Endometrial microvascular endothelial cells (primary cell): ENCODE results near the gene SPATA1. TPM values are rescaled to one million over a fixed set of nuclear protein-coding genes. Genes with fewer than 3 reads are reported as not detected.

Experiments used
- in situ Hi-C: cut with HindIII; loops from 2 replicates; pipeline ENCODE4 v1.10.0; 2017; ENCODE audit warnings: low sequenced_read_pairs, low pct_unique_long_range_greater_than_20kb; ENCODE audit errors: inconsistent ontology term
- total RNA-seq: library from RNA; depleted of rRNA; stranded (reverse); fragments of >200 nt; gene quantifications from one replicate; pipeline ENCODE4 v1.2.3, GENCODE V29; 2015; ENCODE audit errors: inconsistent ontology term

Gene SPATA1
- not detected for total RNA-seq

- in situ Hi-C loops: loop anchor here (10.0 kb wide), 1 partner anchor 99 kb away; no protein-coding TSS in a partner anchor
Observed at GRCh38 chr1:84506002-84506728, at the start of gene SPATA1, which contains the start of gene GNG5. Gene SPATA1, plus strand, starts transcription at chr1:84506386. Its CDS starts 9,974 bp downstream, at chr1:84516360. Gene GNG5, minus strand, starts transcription at chr1:84506581. Its CDS starts 490 bp downstream, at chr1:84506091.

DNA sequence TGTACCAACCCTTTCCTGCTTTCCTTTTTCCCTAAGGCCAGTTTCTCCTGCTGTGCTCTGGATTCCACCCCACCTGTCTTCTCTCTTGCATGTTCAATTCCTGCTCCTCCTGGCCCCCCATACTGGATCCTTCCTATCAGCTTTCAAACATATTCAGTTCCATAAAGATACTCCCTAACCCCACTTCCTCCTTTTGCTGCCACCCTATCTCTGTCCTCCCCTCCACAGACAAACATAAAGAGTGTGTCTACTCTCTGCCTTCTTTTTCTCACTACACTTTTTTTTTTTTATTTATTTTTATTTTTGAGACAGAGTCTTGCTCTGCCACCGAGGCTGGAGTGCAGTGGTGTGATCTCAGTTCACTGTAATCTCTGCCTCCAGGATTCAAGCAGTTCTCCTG, 44.1 kb upstream of the SPATA1 start:
- in situ Hi-C loops: no loop called here

GRCh38 chr1:84467298-84467697, 38.9 kb upstream of the SPATA1 start:
- in situ Hi-C loops: no loop called here

DNA sequence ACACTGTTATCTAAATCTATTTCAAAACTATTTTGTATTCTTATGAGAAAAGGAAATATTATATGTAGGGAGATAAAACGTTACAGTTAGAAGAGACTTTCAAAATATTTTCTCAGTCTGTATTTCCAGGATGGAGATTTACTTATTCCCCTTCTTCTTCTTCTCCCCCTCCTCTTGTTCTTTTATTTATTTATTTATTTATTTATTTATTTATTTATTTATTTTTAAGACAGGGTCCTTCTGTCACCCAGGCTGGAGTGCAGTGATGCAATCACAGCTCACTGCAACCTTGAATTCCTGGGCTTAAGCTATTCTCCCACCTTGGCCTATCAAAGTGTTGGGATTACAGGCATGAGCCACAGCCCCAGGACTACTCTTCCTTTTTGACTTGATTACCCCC, 30.0 kb upstream of the SPATA1 start:
- in situ Hi-C loops: no loop called here

GRCh38 chr1:84478876-84479868, 27.0 kb upstream of the SPATA1 start, which contains the start of gene RPF1:
Gene RPF1, plus strand, starts transcription at chr1:84479266. Its CDS starts 16 bp downstream, at chr1:84479282.
- in situ Hi-C loops: no loop called here

GRCh38 chr1:84479998-84480397, 26.2 kb upstream of the SPATA1 start:
- in situ Hi-C loops: no loop called here

- in situ Hi-C loops: no loop called here
Observed at GRCh38 chr1:84480650-84481049, 25.5 kb upstream of the SPATA1 start.

DNA sequence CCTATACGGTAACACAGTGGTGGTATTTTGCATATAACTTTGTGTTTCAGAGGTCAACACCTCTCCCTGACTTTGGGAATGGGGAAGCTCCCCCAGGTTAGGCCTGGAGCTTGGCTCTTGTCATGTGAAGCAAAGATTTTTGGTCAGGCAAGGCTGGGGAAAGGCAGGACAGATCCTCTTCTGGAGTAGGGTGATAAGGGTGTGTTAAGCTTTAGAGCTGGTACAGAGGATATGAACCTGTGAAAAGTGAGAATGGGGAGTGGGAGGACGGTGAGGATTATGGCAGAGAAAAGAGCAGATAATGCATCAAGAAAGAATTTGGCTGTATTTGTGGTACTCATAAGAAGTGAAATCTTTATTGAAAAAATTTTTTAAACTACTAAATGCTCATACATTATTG, 24.9 kb upstream of the SPATA1 start:
- in situ Hi-C loops: no loop called here

DNA sequence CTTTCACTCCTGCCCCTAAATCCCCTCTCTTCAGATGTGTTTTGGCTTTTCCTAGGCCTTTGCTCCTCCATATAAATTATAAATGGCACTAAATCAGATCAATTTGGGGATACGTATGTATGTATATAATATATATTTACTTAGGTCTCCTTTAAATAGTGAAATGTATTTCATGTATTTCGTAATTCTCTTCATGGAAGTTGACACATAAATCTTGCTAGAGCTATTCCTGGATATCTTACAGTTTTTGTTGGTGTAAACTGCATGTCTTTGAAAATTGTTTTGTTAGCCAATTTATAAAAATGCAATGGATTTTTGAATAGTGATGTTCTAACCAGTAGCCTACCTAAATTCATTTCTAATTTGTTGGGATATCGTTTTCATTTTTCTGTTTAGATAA, 18.1 kb upstream of the SPATA1 start:
- in situ Hi-C loops: no loop called here

- in situ Hi-C loops: no loop called here
Observed at GRCh38 chr1:84489766-84490165, 16.4 kb upstream of the SPATA1 start.

DNA sequence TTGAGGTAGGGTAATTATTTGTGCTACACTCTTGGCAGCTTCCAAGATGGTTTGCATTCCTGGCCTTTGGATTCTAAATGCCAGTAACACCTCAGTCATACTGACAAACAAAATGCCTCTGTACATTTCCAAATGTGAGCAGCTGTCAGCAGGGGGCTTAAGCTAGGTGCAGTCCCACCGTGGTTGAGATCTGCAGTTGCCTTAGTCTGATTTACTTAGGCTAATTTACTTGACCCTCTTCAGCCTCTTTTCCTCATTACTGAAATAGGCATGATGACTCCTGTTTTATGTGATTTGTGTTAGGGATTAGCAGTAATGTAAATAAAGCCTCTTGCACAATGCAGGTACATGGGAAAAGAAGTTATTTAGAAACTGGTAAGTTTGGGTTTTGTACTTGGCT, 13.5 kb upstream of the SPATA1 start:
- in situ Hi-C loops: no loop called here

DNA sequence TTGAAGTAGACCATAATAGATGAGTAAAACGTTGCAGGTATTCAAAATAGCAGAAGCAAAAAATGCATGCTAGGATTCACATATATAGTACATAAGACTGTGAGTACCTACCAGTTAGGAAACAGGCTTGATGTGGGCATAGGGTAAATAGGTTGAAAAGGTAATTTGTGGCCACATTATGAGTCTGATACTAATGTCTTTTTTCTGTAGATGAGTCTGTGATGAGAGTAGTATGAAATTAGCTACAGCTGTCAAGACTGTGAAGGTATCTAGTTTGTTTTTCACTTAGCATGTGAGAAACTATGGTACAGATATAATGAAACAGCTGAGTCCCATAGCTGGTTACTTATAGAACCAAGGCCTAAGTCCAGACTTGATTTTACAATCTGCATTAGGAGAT, 12.4 kb upstream of the SPATA1 start:
- in situ Hi-C loops: no loop called here

- in situ Hi-C loops: no loop called here
Observed at GRCh38 chr1:84496498-84496897, 9.7 kb upstream of the SPATA1 start.

- in situ Hi-C loops: no loop called here
Observed at GRCh38 chr1:84497631-84498275, 8.4 kb upstream of the SPATA1 start.

DNA sequence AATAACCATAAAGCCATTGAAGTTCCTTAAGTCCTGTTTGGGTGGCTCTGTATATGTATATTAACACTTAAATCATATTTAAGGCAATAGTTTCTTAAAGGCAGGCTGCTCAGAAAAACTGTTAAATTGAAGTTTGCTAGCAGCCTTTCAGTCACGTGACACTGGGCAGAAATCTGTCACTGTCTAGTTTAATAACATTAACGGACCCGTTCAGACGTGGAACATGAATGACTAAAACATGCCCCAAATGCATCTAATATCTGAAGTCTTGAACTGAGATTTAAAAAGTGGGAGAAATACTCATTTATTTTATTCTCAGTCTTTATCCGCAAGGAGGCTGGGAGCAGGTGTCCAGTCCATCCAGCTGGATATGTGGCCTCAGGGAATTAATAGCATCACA, 3.3 kb upstream of the SPATA1 start:
- in situ Hi-C loops: loop anchor here (10.0 kb wide), 1 partner anchor 102 kb away; no protein-coding TSS in a partner anchor

- in situ Hi-C loops: loop anchor here (10.0 kb wide), 1 partner anchor 100 kb away; no protein-coding TSS in a partner anchor
Observed at GRCh38 chr1:84504580-84505492, 1.4 kb upstream of the SPATA1 start.

GRCh38 chr1:84505493-84506001, 639 bp upstream of the SPATA1 start:
- in situ Hi-C loops: loop anchor here (10.0 kb wide), 1 partner anchor 99 kb away; no protein-coding TSS in a partner anchor
